Tibial nerve (tissue), 4 donors: Measurements from ENCODE around the gene TMEM132E. TPM values are rescaled to one million over a fixed set of nuclear protein-coding genes. Genes with fewer than 3 reads are reported as not detected.

Experiments used
- DNase-seq, 2 donors: peaks; one replicate each; pipeline ENCODE4 v3.0.0-alpha.2; 2019; ENCODE audit warnings: low spot score in 2 of 2
- H3K27ac ChIP-seq, 4 donors: fragments of 200-600 bp; sonication (generic) in 3 of 4; one replicate each; pipeline ENCODE4 v1.5.1; 2017 to 2019; ENCODE audit warnings: mild to moderate bottlenecking in 1 of 4
- H3K27me3 ChIP-seq, 2 donors: fragments of 200-600 bp; sonication (generic) in 1 of 2; one replicate each; pipeline versions ENCODE4 v1.5.1 to v1.6.0; 2017 to 2019
- H3K36me3 ChIP-seq, 3 donors: fragments of 200-600 bp; sonication (generic); one replicate each; pipeline ENCODE4 v1.5.1; 2018 to 2019
- H3K4me1 ChIP-seq, 4 donors: fragments of 200-600 bp; sonication (generic) in 3 of 4; one replicate each; pipeline ENCODE4 v1.5.1; 2017 to 2019
- H3K4me3 ChIP-seq, 4 donors: fragments of 200-600 bp; sonication (generic) in 3 of 4; one replicate each; pipeline ENCODE4 v1.5.1; 2017 to 2019; ENCODE audit warnings: mild to moderate bottlenecking in 1 of 4, moderate library complexity in 1 of 4
- H3K9me3 ChIP-seq, 4 donors: fragments of 200-600 bp; sonication (generic) in 3 of 4; one replicate each; pipeline ENCODE4 v1.5.1; 2017 to 2019
- EP300 ChIP-seq, 2 donors: sonication (generic); formaldehyde crosslinking; IDR thresholded peaks; one replicate each; pipeline ENCODE4 v1.6.1; 2017; ENCODE audit warnings: antibody characterized with exemption in 2 of 2, mild to moderate bottlenecking in 1 of 2
- POLR2A ChIP-seq, 2 donors: fragments of 450-650 bp; IDR thresholded peaks; one replicate each; pipeline ENCODE4 v1.6.1; 2017; ENCODE audit warnings: antibody characterized with exemption in 2 of 2, mild to moderate bottlenecking in 2 of 2, moderate library complexity in 2 of 2
- WGBS, 2 donors: methylation state at CpG; one replicate each; pipeline ENCODE4 v1.1.5; 2018; 5-methylcytosine and 5-hydroxymethylcytosine counted together
- total RNA-seq, 4 donors: library from RNA; depleted of rRNA; stranded (reverse); fragments of >200 nt; gene quantifications; one replicate each; pipeline ENCODE4 v1.1.0, GENCODE V29; 2016
- TF ChIP-seq, protein P1 (sequence below), 5 experiments: fragments of 200-600 bp in 3 of 5; fragments of 450-650 bp in 2 of 5; sonication (generic) in 3 of 5; IDR thresholded peaks; one replicate each; pipeline ENCODE4 v1.5.1; 2016 to 2019; ENCODE audit warnings: antibody characterized with exemption in 5 of 5, mild to moderate bottlenecking in 3 of 5, moderate library complexity in 2 of 5

Gene TMEM132E
- total RNA-seq, 4 donors from 2014 or later: 0.42 to 0.59 TPM; not detected in 2

DNA sequence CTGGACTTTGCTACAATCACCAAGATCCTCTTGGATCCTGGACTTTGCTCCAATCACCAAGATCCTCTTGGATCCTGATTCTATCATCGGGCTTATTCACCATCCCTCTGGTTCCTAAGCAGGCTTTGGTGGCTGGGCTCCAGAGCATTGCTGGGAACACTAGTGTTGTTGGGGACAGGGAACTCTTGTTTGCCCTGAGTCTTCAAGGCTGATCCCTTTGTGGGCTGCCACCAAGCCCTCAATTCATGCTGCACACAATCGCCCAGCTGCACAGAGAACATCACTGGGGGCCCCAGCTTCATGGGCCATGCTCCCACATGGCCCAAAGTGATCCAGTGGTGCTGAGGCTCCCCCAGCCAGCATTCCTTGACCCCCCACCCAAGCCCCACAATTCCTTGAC, 88.3 kb downstream of the TMEM132E start:
- TF ChIP-seq, protein P1, sequence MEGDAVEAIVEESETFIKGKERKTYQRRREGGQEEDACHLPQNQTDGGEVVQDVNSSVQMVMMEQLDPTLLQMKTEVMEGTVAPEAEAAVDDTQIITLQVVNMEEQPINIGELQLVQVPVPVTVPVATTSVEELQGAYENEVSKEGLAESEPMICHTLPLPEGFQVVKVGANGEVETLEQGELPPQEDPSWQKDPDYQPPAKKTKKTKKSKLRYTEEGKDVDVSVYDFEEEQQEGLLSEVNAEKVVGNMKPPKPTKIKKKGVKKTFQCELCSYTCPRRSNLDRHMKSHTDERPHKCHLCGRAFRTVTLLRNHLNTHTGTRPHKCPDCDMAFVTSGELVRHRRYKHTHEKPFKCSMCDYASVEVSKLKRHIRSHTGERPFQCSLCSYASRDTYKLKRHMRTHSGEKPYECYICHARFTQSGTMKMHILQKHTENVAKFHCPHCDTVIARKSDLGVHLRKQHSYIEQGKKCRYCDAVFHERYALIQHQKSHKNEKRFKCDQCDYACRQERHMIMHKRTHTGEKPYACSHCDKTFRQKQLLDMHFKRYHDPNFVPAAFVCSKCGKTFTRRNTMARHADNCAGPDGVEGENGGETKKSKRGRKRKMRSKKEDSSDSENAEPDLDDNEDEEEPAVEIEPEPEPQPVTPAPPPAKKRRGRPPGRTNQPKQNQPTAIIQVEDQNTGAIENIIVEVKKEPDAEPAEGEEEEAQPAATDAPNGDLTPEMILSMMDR (IDR thresholded peaks at IDR 0.05): no peak
- TF ChIP-seq POLR2A (IDR thresholded peaks at IDR 0.05) (no peak), EP300 (IDR thresholded peaks at IDR 0.05) (no peak)
- Histone ChIP-seq H3K4me3 (no peak overlapping the region), H3K27me3 (peaks cover 0 to 25% of the 10 kb centered on the region in 2 donors), H3K36me3 (no peaks in the 10 kb centered on the region), H3K4me1 (no peaks in the 10 kb centered on the region), H3K27ac (no peak overlapping the region), H3K9me3 (no peaks in the 10 kb centered on the region)
- DNase-seq: no peak
- 75 to 94% methylated on average over 1 of the region's 2 CpGs for WGBS, 2 donors

DNA sequence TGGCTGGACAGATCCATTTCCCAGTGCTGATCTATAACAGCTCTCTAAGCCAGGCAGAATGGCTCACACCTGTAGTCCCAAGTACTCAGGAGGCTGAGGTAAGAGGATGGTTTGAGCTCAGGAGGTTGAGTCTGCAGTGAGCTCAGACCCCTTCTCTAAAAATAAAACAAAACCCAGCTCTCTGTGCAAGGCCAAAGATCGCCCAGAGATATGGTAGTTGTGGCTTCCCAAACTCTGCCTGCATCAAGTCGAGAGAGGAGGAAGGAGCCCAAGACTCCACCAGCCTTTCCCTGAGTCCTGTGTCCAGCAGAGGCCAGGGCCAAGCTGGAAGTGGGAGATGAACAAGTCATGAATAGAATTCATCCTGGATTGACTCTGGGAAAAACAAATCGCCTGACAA, 88.8 kb downstream of the TMEM132E start:
- WGBS, 2 donors: 79 to 81% methylated on average over 3 of the region's 3 CpGs
- Histone ChIP-seq H3K4me3 (no peak overlapping the region), H3K36me3 (no peaks in the 10 kb centered on the region), H3K4me1 (no peaks in the 10 kb centered on the region), H3K9me3 (no peaks in the 10 kb centered on the region), H3K27me3 (peaks cover 0 to 25% of the 10 kb centered on the region in 2 donors), H3K27ac (no peak overlapping the region)
- TF ChIP-seq EP300 (IDR thresholded peaks at IDR 0.05): no peak
- no peak for DNase-seq

DNA sequence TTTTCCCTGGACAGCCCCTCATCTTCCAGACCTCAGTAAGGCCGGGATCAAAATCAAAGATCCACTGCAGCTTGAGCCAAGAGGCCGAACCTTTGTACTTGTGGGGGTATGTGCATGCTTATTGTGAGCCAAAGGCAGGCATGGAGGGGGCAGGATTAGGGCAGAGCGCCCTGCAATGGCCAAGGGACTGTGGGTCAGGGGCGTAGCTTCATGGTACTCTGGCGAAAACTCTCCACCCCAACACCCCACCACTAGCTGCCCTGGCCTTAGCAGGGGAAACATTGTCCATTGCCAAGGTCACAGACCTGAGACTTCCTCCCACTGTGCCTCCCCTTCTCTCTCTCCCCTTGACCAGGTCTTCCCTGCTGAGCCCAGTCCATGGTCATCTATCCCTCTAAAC, 90.1 kb downstream of the TMEM132E start:
- Histone ChIP-seq H3K9me3 (no peaks in the 10 kb centered on the region), H3K36me3 (no peaks in the 10 kb centered on the region), H3K4me3 (no peak overlapping the region), H3K27ac (no peak overlapping the region), H3K27me3 (peaks cover 0 to 22% of the 10 kb centered on the region in 2 donors), H3K4me1 (no peaks in the 10 kb centered on the region)
- no peak for TF ChIP-seq EP300 (IDR thresholded peaks at IDR 0.05)
- TF ChIP-seq, protein P1 (IDR thresholded peaks at IDR 0.05): no peak
- TF ChIP-seq POLR2A (IDR thresholded peaks at IDR 0.05): no peak
- WGBS, 2 donors: 64 to 67% methylated on average over 5 of the region's 5 CpGs
- no peak for DNase-seq

DNA sequence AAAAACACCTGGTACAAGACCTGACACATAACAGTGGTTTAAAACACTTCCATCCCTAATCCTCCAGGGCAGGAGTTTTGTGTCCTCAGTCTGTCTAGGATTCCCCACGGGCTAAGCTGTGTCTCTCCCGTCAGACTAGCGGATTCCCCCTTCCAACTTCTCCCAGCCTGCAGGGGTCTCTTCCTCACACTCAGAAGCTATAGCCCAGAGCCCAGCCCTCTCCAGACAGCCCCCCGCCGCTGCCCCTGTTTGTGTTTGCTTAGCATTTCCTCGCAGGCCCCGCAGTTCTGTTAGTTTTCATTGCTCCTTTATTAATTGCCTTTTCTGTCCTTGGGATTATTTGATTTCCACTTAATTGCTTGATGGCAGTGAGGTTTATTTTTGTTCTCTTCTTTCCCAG, 91.2 kb downstream of the TMEM132E start:
- H3K36me3 ChIP-seq: no peaks in the 10 kb centered on the region
- H3K27me3 ChIP-seq: peaks cover 0 to 11% of the 10 kb centered on the region in 2 donors
- H3K4me3 ChIP-seq: no peak overlapping the region
- TF ChIP-seq POLR2A (IDR thresholded peaks at IDR 0.05) (no peak), EP300 (IDR thresholded peaks at IDR 0.05) (no peak)
- TF ChIP-seq, protein P1 (IDR thresholded peaks at IDR 0.05): no peak
- H3K27ac ChIP-seq: no peak overlapping the region
- no peaks in the 10 kb centered on the region for H3K4me1 ChIP-seq
- no peak for DNase-seq
- H3K9me3 ChIP-seq: no peaks in the 10 kb centered on the region
- WGBS, 2 donors: 39 to 41% methylated on average over 7 of the region's 7 CpGs

DNA sequence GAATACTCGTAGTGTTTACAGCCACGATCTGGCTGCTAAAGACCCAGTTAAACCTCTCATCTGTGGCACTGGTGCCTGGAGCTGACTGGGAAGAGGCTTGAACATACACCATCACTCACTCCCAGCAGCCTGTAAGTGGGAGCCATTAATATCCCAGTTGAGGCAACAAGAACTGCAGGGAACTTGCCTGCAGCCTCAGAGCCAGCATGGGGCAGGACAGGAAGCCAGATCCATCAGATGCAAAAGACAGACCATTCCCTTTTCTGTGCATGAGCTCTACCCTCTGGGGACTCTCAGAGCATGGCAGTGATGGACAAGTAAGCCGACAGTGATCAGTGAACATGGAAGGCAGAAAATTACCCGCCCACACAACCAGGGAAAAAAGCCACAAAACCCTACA, 91.8 kb downstream of the TMEM132E start:
- peaks cover 0 to 6% of the 10 kb centered on the region in 2 donors for H3K27me3 ChIP-seq
- H3K36me3 ChIP-seq: no peaks in the 10 kb centered on the region
- H3K4me1 ChIP-seq: no peaks in the 10 kb centered on the region
- H3K4me3 ChIP-seq: no peak overlapping the region
- TF ChIP-seq EP300 (IDR thresholded peaks at IDR 0.05) (no peak), POLR2A (IDR thresholded peaks at IDR 0.05) (no peak)
- TF ChIP-seq, protein P1 (IDR thresholded peaks at IDR 0.05): no peak
- H3K9me3 ChIP-seq: no peaks in the 10 kb centered on the region
- DNase-seq: no peak
- WGBS, 2 donors: 57 to 73% methylated on average over 4 of the region's 4 CpGs
- H3K27ac ChIP-seq: no peak overlapping the region
